Lung (tissue), 12 donors: ENCODE measurements around the gene DOK7. TPM values are rescaled to one million over a fixed set of nuclear protein-coding genes. Genes with fewer than 3 reads are reported as not detected.
A peak's percentile ranks its signal among the peaks of the same experiment; 100 is the strongest.

Experiments used
- ATAC-seq: fragments of 200-7000 bp; cut with Tn5 transposase; one replicate; pipeline ENCODE4 v1.9.1; 2020; ENCODE audit warnings: moderate number of reproducible peaks; ENCODE audit not compliant: insufficient read depth, low FRiP score
- DNase-seq, 3 donors: peaks; one replicate each; pipeline ENCODE4 v3.0.0-alpha.2; 2013 to 2017
- H3K27ac ChIP-seq, 2 donors: one replicate each; pipeline ENCODE4 v1.5.1; 2013; ENCODE audit warnings: mild to moderate bottlenecking in 2 of 2, moderate library complexity in 2 of 2, control low read depth in 1 of 2, inconsistent platforms in 1 of 2, low read depth in 1 of 2, low read length in 1 of 2
- H3K27me3 ChIP-seq, 3 donors: one replicate each; pipeline ENCODE4 v1.5.1; 2013; ENCODE audit warnings: low read length in 2 of 3; ENCODE audit not compliant: control insufficient read depth in 3 of 3, insufficient read depth in 3 of 3
- H3K36me3 ChIP-seq, 4 donors: one replicate each; pipeline ENCODE4 v1.5.1; 2013; ENCODE audit warnings: low read length in 4 of 4, mild to moderate bottlenecking in 1 of 4, moderate library complexity in 1 of 4; ENCODE audit not compliant: control insufficient read depth in 4 of 4, insufficient read depth in 4 of 4
- H3K4me1 ChIP-seq, 5 donors: one replicate each; pipeline ENCODE4 v1.5.1; 2013; ENCODE audit warnings: low read length in 5 of 5, mild to moderate bottlenecking in 2 of 5, moderate library complexity in 1 of 5; ENCODE audit not compliant: control insufficient read depth in 5 of 5, insufficient read depth in 5 of 5
- H3K4me3 ChIP-seq: one replicate; pipeline ENCODE4 v1.5.1; 2013; ENCODE audit warnings: mild to moderate bottlenecking, control low read depth, moderate library complexity
- H3K9ac ChIP-seq, 2 donors: one replicate each; pipeline ENCODE4 v1.5.1; 2013; ENCODE audit warnings: low read length in 2 of 2, control low read depth in 1 of 2; ENCODE audit not compliant: insufficient read depth in 1 of 2
- H3K9me3 ChIP-seq, 4 donors: one replicate each; pipeline ENCODE4 v1.5.1; 2013; ENCODE audit warnings: low read length in 3 of 4, mild to moderate bottlenecking in 1 of 4, moderate library complexity in 1 of 4; ENCODE audit not compliant: control insufficient read depth in 4 of 4, insufficient read depth in 3 of 4
- WGBS, 2 donors: extraction: QIAGEN DNeasy Blood & Tissue Kit; methylation state at CpG; one replicate each; pipeline ENCODE4 v1.1.7; 2013; 5-methylcytosine and 5-hydroxymethylcytosine counted together
- polyA plus RNA-seq, 2 donors: library from polyadenylated mRNA; stranded (reverse); fragments of 200-250 nt; gene quantifications; one replicate each; pipeline ENCODE4 v1.2.1, GENCODE V29; 2013
- total RNA-seq, 2 donors: library from RNA; depleted of rRNA in 1 of 2; stranded (reverse); fragments of >200 nt in 1 of 2; gene quantifications; one replicate each; pipeline ENCODE4 v1.2.1, GENCODE V29; 2014 to 2021
- TF ChIP-seq, protein P1 (sequence below): IDR thresholded peaks from 2 replicates; pipeline ENCODE4 v1.5.1; 2012; ENCODE audit warnings: mild to moderate bottlenecking; ENCODE audit errors: control extremely low read depth, extremely low read depth
- donor health status: control.
- donor health status: control.
- donor health status: Bipolar disorder and iron deficiency.
- donor health status: healthy.
- donor health status: DM: yes; HTN: yes; CAD: no.

DOK7 gene
- total and polyA plus RNA-seq, 4 donors, result 0.53 to 2.7 (median 1.4) TPM

DNA sequence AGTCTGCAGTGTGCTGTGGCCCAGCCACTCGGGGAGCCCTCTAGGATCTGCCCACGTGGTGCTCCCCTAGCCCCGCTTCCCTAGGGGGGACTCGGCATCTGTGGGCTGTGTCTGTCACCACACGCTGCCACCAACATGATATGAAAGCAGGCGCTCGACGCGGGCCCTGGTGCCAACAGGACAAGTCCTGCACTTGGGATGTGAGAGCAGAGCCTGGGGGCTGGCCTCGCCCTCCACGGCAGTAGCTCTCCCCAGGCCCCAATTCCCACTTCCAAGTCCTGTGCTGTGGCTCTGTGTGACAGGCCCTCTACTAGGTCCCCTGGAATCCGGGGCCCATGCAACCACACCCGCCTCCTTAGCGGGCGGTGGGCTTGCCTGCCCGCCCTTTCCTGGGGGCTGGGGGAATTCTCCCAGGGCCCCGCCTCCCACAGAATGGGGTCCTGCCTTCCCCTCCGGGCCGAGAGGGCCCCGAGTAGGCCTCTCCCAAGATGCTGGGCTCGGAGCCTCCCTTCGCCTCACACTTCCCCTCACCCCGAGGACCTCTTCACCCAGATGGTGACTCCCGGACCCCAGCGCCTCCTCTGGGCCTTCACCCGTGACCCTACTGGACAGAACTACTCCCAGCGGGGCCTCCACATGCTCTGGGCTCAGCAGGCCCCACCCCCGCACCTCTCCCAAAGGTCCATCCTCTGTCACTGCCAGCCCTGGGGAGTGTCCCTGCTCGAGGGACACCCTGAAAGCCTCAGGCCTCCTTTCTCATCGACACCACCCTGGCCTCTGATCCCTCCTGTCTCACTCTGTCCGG lies 57.9 kb downstream of the DOK7 start:
- no peak overlapping the region for H3K27ac ChIP-seq
- H3K9ac ChIP-seq, result no peak overlapping the region
- DNase-seq (no peak), ATAC-seq (no peak)
- peaks cover 5 to 91% (median 30%) of the 10 kb centered on the region in 4 donors for H3K36me3 ChIP-seq
- no peak overlapping the region for H3K4me3 ChIP-seq
- no peaks in the 10 kb centered on the region for H3K27me3 ChIP-seq
- no peaks in the 10 kb centered on the region for H3K9me3 ChIP-seq
- TF ChIP-seq, protein P1, sequence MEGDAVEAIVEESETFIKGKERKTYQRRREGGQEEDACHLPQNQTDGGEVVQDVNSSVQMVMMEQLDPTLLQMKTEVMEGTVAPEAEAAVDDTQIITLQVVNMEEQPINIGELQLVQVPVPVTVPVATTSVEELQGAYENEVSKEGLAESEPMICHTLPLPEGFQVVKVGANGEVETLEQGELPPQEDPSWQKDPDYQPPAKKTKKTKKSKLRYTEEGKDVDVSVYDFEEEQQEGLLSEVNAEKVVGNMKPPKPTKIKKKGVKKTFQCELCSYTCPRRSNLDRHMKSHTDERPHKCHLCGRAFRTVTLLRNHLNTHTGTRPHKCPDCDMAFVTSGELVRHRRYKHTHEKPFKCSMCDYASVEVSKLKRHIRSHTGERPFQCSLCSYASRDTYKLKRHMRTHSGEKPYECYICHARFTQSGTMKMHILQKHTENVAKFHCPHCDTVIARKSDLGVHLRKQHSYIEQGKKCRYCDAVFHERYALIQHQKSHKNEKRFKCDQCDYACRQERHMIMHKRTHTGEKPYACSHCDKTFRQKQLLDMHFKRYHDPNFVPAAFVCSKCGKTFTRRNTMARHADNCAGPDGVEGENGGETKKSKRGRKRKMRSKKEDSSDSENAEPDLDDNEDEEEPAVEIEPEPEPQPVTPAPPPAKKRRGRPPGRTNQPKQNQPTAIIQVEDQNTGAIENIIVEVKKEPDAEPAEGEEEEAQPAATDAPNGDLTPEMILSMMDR, result no peak
- H3K4me1 ChIP-seq, result no peaks in the 10 kb centered on the region
- WGBS, 2 donors, result 92 to 96% methylated on average over 31 of the region's 31 CpGs

DNA sequence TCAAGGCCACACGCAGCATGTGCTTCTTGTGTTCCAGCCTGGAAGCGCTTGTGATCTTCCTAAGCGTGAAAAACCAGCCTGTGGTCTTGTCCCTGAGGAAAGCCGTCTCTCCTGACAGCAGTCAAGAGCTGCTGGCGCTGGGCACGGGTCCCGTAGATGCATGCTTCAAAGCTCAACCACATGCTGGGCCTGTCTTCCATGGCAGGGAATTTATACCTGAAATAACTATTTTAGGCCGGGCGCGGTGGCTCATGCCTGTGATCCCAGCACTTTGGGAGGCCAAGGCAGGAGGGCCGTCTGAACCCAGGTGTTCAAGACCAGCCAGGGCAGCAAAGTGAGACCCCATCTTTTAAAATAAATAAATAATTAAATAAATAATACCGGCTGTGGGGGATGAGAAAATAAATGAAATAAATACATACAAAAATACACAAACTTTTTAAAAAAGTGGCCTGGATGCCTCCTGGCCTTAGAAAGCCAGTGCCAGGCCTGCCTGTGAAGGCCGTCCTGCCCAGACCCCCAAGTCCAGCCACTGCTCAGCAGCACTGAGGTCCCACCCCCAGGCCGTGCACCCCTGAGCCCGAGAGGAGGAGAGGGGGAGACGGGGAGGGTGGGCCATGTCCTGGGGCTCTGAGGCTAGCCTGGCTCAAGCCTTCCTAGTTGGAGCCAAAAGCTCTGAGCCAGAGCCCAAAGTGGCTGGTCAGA lies 58.7 kb downstream of the DOK7 start:
- no peak for DNase-seq

DNA sequence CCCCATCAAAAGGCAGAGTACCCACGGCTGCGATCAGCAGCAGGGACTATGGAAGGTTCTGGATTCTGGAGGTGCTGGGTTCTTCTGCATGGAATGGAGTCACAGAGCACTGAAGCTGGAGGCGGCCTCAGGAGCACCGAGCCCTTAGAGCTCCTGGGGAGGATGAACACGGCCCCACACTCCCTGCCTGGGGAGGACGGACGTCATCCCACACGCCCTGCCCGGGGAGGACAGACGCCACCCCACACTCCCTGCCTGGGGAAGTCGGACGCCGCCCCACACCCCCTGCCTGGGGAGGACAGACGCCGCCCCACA lies 59.2 kb downstream of the DOK7 start:
- WGBS, 2 donors, result 93 to 96% methylated on average over 12 to 15 of the region's 15 CpGs
- H3K4me1 ChIP-seq, result no peaks in the 10 kb centered on the region
- ATAC-seq (no peak), DNase-seq (peak in 1 of 3 donors; percentile 6)
- no peak overlapping the region for H3K4me3 ChIP-seq
- TF ChIP-seq, protein P1, result no peak
- H3K9me3 ChIP-seq, result no peaks in the 10 kb centered on the region
- H3K36me3 ChIP-seq, result peaks cover 5 to 79% (median 20%) of the 10 kb centered on the region in 4 donors
- H3K27me3 ChIP-seq, result no peaks in the 10 kb centered on the region
- H3K9ac ChIP-seq, result no peak overlapping the region
- H3K27ac ChIP-seq, result no peak overlapping the region

More for the DNA sequence above, 58.7 kb downstream of the DOK7 start:
- TF ChIP-seq, protein P1, result no peak
- no peaks in the 10 kb centered on the region for H3K9me3 ChIP-seq
- H3K27me3 ChIP-seq, result no peaks in the 10 kb centered on the region
- no peak overlapping the region for H3K27ac ChIP-seq
- no peaks in the 10 kb centered on the region for H3K4me1 ChIP-seq
- H3K9ac ChIP-seq, result no peak overlapping the region
- H3K4me3 ChIP-seq, result no peak overlapping the region
- peaks cover 5 to 84% (median 25%) of the 10 kb centered on the region in 4 donors for H3K36me3 ChIP-seq
- no peak for ATAC-seq
- 93 to 94% methylated on average over 16 of the region's 16 CpGs for WGBS, 2 donors
